A673 (cell line): ENCODE data around the gene SLC22A7. TPM values are rescaled to one million over a fixed set of nuclear protein-coding genes. Genes with fewer than 3 reads are reported as not detected.

ENCODE experiments used
- BruUV-seq: library from RNA; stranded (reverse); fragments of 400-500 nt; replicated peaks from 2 replicates; lab custom pipeline; 2021; lab: Mats Ljungman, UMichigan
- CTCF ChIA-PET: fragments of 300-600 bp; sonication (Branson Sonifier 250); formaldehyde crosslinking; loops from one replicate; lab custom pipeline; 2022; ENCODE audit warnings: antibody characterized with exemption; lab: Charles Lee
- POLR2A ChIA-PET: fragments of 300-600 bp; sonication (Branson Sonifier 250); formaldehyde crosslinking; loops from one replicate; lab custom pipeline; 2022; ENCODE audit warnings: antibody characterized with exemption; ENCODE audit not compliant: low non-redundant PET; lab: Charles Lee
- DNase-seq: peaks from one replicate; pipeline ENCODE4 v3.0.0-alpha.2; 2015; ENCODE audit warnings: low spot score
- H3K27ac ChIP-seq: fragments of 200-600 bp; sonication (generic); 2 replicates; pipeline ENCODE4 v1.5.1; 2016; ENCODE audit warnings: mixed run types, low read depth, mild to moderate bottlenecking, mixed read lengths, antibody characterized with exemption, low read length; ENCODE audit not compliant: poor library complexity, severe bottlenecking
- H3K27me3 ChIP-seq: fragments of 200-600 bp; sonication (generic); replicated peaks from 2 replicates; pipeline ENCODE4 v1.6.1; 2017; ENCODE audit warnings: mixed run types, low read depth, mild to moderate bottlenecking, mixed read lengths, antibody characterized with exemption, low read length; ENCODE audit not compliant: insufficient read depth, poor library complexity
- H3K36me3 ChIP-seq: fragments of 200-600 bp; sonication (generic); 2 replicates; pipeline ENCODE4 v1.6.1; 2016; ENCODE audit warnings: mixed run types, mild to moderate bottlenecking, mixed read lengths, antibody characterized with exemption, low read length; ENCODE audit not compliant: insufficient read depth, poor library complexity, severe bottlenecking
- H3K4me1 ChIP-seq: fragments of 200-600 bp; sonication (generic); 2 replicates; pipeline ENCODE4 v1.6.1; 2017; ENCODE audit warnings: mixed run types, mild to moderate bottlenecking, mixed read lengths, antibody characterized with exemption, low read length; ENCODE audit not compliant: insufficient read depth, poor library complexity, severe bottlenecking
- H3K4me3 ChIP-seq: fragments of 200-600 bp; sonication (generic); 2 replicates; pipeline ENCODE4 v1.5.1; 2016; ENCODE audit warnings: low read depth, mixed run types, mild to moderate bottlenecking, mixed read lengths, low read length; ENCODE audit not compliant: poor library complexity, severe bottlenecking
- H3K9me3 ChIP-seq: fragments of 200-600 bp; sonication (generic); 2 replicates; pipeline ENCODE4 v1.6.1; 2016; ENCODE audit warnings: mixed run types, low read depth, mild to moderate bottlenecking, mixed read lengths, antibody characterized with exemption, low read length; ENCODE audit not compliant: poor library complexity, severe bottlenecking
- CTCF ChIP-seq: fragments of 300-800, 200-600 bp; sonication (generic); conservative IDR thresholded peaks from 2 replicates; pipeline ENCODE4 v1.5.1; 2017; ENCODE audit warnings: low read depth, mild to moderate bottlenecking, antibody characterized with exemption, low read length, moderate library complexity, mixed read lengths
- EZH2 ChIP-seq: fragments of 200-600 bp; sonication (generic); IDR thresholded peaks from 2 replicates; pipeline ENCODE4 v1.6.1; 2017; ENCODE audit warnings: borderline replicate concordance, low read depth, mild to moderate bottlenecking, mixed read lengths, antibody characterized with exemption, low read length; ENCODE audit not compliant: poor library complexity, severe bottlenecking
- intact Hi-C: fragments of 100-400 bp; cut with micrococcal nuclease; formaldehyde crosslinking; loops from one replicate; pipeline ENCODE4 v1.10.0; 2022; ENCODE audit not compliant: unreplicated experiment
- total RNA-seq: library from RNA; stranded (reverse); gene quantifications from 2 replicates; pipeline ENCODE4 v1.2.3, GENCODE V29; 2021

SLC22A7 gene
- total RNA-seq, 1 experiment from 2014 or later, result not detected

- Histone ChIP-seq H3K9me3 (no peaks in the 10 kb centered on the region), H3K27ac (no peak overlapping the region), H3K4me3 (no peak overlapping the region), H3K4me1 (no peaks in the 10 kb centered on the region), H3K36me3 (no peaks in the 10 kb centered on the region), H3K27me3 (peaks cover 10% of the 10 kb centered on the region)
- POLR2A ChIA-PET, result no interaction called here
- TF ChIP-seq EZH2 (no peak), CTCF (no peak)
- no TSS peak for BruUV-seq
- CTCF ChIA-PET, result no interaction called here
- intact Hi-C loops, result no loop called here
- no peak for DNase-seq
These were observed 16.0 kb upstream of the SLC22A7 start for GRCh38 chr6:43282060-43282459.

DNA sequence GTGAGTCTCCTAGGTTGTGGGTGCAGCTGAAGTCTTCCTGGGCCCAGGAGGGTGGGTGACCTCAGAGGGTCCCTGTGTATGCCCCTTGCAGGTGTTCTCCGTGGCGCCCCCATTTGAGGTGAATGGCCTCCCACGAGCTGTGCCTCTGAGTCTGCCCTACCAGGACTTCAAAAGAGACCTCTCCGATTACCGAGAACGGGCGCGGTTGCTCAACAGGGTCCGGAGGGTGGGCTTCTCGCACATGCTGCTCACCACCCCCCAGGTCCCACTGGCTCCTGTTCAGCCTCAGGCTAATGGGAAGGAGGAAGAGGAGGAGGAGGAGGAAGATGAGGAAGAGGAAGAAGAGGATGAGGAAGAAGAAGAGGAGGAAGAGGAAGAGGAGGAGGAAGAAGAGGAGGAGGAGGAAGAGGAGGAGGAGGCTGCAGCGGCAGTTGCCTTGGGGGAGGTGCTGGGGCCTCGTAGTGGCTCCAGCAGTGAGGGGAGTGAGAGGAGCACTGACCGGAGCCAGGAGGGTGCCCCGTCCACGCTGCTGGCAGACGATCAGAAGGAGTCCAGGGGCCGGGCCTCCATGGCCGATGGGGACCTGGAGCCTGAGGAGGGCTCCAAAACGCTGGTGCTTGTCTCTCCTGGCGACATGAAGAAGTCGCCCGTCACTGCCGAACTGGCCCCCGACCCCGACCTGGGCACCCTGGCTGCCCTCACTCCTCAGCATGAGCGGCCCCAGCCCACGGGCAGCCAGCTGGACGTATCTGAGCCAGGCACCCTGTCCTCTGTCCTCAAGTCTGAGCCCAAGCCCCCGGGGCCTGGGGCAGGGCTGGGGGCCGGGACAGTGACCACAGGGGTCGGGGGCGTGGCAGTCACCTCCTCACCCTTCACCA lies 15.2 kb upstream of the SLC22A7 start:
- H3K9me3 ChIP-seq, result no peaks in the 10 kb centered on the region
- no TSS peak for BruUV-seq
- CTCF ChIA-PET, result no interaction called here
- no peak for DNase-seq
- H3K36me3 ChIP-seq, result no peaks in the 10 kb centered on the region
- H3K4me3 ChIP-seq, result no peak overlapping the region
- H3K4me1 ChIP-seq, result no peaks in the 10 kb centered on the region
- intact Hi-C loops, result no loop called here
- TF ChIP-seq CTCF (no peak), EZH2 (no peak)
- H3K27ac ChIP-seq, result no peak overlapping the region
- H3K27me3 ChIP-seq, result peaks cover 10% of the 10 kb centered on the region
- POLR2A ChIA-PET, result no interaction called here

- CTCF ChIA-PET, result no interaction called here
- Histone ChIP-seq H3K4me3 (no peak overlapping the region), H3K4me1 (no peaks in the 10 kb centered on the region), H3K27me3 (peaks cover 10% of the 10 kb centered on the region), H3K36me3 (no peaks in the 10 kb centered on the region), H3K27ac (no peak overlapping the region), H3K9me3 (no peaks in the 10 kb centered on the region)
- DNase-seq, result no peak
- no TSS peak for BruUV-seq
- intact Hi-C loops, result no loop called here
- POLR2A ChIA-PET, result no interaction called here
- TF ChIP-seq CTCF (no peak), EZH2 (no peak)
These were observed 14.6 kb upstream of the SLC22A7 start for GRCh38 chr6:43283514-43283901.
